ENCODE measurements around the gene SORCS2.

DNA sequence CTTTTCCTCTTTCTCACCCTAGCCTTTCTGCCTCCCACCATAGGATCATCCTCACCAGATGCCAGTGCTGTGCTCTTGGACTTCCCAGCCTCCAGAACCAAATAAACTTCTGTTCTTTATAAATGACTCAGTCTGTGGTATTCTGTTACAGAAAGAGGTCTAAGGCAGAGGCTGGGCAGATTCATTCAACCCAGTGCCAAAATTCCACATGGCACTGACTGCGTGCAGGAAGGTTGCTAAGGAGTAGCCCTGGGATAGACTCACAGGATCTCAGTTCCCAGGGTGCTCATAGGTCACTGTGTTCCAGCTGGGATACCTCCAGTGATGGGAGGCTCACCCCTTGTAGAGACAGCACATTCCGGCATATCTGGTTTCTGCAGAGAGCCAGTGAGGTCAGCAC is 22.0 kb downstream of the SORCS2 start:
- no peak for TF ChIP-seq CTCF (IDR thresholded peaks at IDR 0.05; ENCODE audit: borderline replicate concordance, extremely low read depth, low read length, poor library complexity, severe bottlenecking)
- TF ChIP-seq EZH2 (IDR thresholded peaks at IDR 0.05; ENCODE audit: borderline replicate concordance, low read depth, low read length, severe bottlenecking), result no peak
